Smooth muscle cell (in vitro differentiated cells): ENCODE measurements around the gene WFDC12. TPM values are rescaled to one million over a fixed set of nuclear protein-coding genes. Genes with fewer than 3 reads are reported as not detected.

Experiments
- DNase-seq: peaks from one replicate; lab custom pipeline; 2025; ENCODE audit not compliant: unreplicated experiment; lab: John Stamatoyannopoulos, UW
- H2AFZ ChIP-seq: fragments of 200-600 bp; sonication (generic); 2 replicates; pipeline ENCODE4 v1.6.0; 2016; ENCODE audit warnings: antibody characterized with exemption, low read depth, mild to moderate bottlenecking
- H3F3A ChIP-seq: fragments of 200-600 bp; sonication (generic); 2 replicates; pipeline ENCODE4 v1.6.0; 2017; ENCODE audit warnings: antibody characterized with exemption, low read depth
- H3K27ac ChIP-seq: fragments of 200-600 bp; sonication (generic); 2 replicates; pipeline ENCODE4 v1.5.1; 2016; ENCODE audit warnings: low read depth, mild to moderate bottlenecking
- H3K27me3 ChIP-seq: fragments of 200-600 bp; sonication (generic); 2 replicates; pipeline ENCODE4 v1.6.1; 2016; ENCODE audit warnings: low read depth, mild to moderate bottlenecking
- H3K36me3 ChIP-seq: fragments of 200-600 bp; sonication (generic); 2 replicates; pipeline ENCODE4 v1.5.1; 2016; ENCODE audit warnings: low read depth
- H3K4me1 ChIP-seq: fragments of 200-600 bp; sonication (generic); 2 replicates; pipeline ENCODE4 v1.5.1; 2016; ENCODE audit warnings: low read depth
- H3K4me2 ChIP-seq: fragments of 200-600 bp; sonication (generic); 2 replicates; pipeline ENCODE4 v1.6.0; 2016; ENCODE audit warnings: mild to moderate bottlenecking
- H3K4me3 ChIP-seq: fragments of 200-600 bp; sonication (generic); 2 replicates; pipeline ENCODE4 v1.5.1; 2016; ENCODE audit warnings: mild to moderate bottlenecking
- H3K79me2 ChIP-seq: fragments of 200-600 bp; sonication (generic); 2 replicates; pipeline ENCODE4 v1.6.0; 2016; ENCODE audit warnings: low read depth, mild to moderate bottlenecking
- H3K9ac ChIP-seq: fragments of 200-600 bp; sonication (generic); 2 replicates; pipeline ENCODE4 v1.6.0; 2016; ENCODE audit warnings: low read depth
- H3K9me3 ChIP-seq: fragments of 200-600 bp; sonication (generic); replicated peaks from 2 replicates; pipeline ENCODE4 v1.5.1; 2016; ENCODE audit warnings: low read depth
- H4K20me1 ChIP-seq: fragments of 200-600 bp; sonication (generic); 2 replicates; pipeline ENCODE4 v1.6.0; 2016; ENCODE audit warnings: low read depth
- WGBS: methylation state at CpG from one replicate; pipeline ENCODE4 v1.1.7; 2016; ENCODE audit warnings: low lambda C conversion rate; 5-methylcytosine and 5-hydroxymethylcytosine counted together
- polyA plus RNA-seq: library from polyadenylated mRNA; unstranded; fragments of >200 nt; fragmentation: Nextera tagmentation; extraction: Ambion mirVana; gene quantifications from 2 replicates; pipeline ENCODE4 v1.2.1, GENCODE V29; 2016
- total RNA-seq: library from RNA; depleted of rRNA; stranded (reverse); fragments of >200 nt; gene quantifications from 2 replicates; pipeline ENCODE4 v1.2.3, GENCODE V29; 2014
- TF ChIP-seq, protein P1 (sequence below): fragments of 200-600 bp; sonication (generic); IDR thresholded peaks from 2 replicates; pipeline ENCODE4 v1.5.1; 2017; ENCODE audit warnings: borderline replicate concordance, mild to moderate bottlenecking, antibody characterized with exemption; ENCODE audit not compliant: insufficient read depth, poor library complexity, severe bottlenecking

WFDC12 gene
- total and polyA plus RNA-seq, 2 experiments from 2014 or later: not detected

DNA sequence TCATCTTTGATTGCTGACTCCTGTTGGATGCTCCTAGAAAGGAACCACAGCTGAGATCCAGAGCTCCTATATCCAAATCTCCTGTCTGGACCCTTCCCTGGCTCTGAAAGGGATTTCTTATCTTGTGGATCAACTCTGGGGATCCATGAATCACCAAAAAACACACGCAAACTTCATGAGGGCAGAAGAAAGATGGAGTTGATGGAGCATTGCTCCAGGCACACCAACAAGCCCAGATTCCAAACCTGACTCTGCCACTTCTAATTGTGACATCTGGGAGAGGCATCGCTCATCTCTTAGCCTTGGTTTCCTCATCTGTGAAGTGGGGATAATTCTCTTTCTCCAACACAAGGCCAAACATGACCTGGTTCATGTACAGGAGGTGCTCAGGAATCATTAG is 30.1 kb downstream of the WFDC12 start:
- no peak overlapping the region for H3K27ac ChIP-seq
- TF ChIP-seq, protein P1, sequence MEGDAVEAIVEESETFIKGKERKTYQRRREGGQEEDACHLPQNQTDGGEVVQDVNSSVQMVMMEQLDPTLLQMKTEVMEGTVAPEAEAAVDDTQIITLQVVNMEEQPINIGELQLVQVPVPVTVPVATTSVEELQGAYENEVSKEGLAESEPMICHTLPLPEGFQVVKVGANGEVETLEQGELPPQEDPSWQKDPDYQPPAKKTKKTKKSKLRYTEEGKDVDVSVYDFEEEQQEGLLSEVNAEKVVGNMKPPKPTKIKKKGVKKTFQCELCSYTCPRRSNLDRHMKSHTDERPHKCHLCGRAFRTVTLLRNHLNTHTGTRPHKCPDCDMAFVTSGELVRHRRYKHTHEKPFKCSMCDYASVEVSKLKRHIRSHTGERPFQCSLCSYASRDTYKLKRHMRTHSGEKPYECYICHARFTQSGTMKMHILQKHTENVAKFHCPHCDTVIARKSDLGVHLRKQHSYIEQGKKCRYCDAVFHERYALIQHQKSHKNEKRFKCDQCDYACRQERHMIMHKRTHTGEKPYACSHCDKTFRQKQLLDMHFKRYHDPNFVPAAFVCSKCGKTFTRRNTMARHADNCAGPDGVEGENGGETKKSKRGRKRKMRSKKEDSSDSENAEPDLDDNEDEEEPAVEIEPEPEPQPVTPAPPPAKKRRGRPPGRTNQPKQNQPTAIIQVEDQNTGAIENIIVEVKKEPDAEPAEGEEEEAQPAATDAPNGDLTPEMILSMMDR: no peak
- H3K36me3 ChIP-seq: no peaks in the 10 kb centered on the region
- no peak overlapping the region for H3K4me2 ChIP-seq
- no peaks in the 10 kb centered on the region for H4K20me1 ChIP-seq
- no peaks in the 10 kb centered on the region for H3K79me2 ChIP-seq
- H3F3A ChIP-seq: no peaks in the 10 kb centered on the region
- DNase-seq: no peak
- H3K4me3 ChIP-seq: no peak overlapping the region
- no peak overlapping the region for H2AFZ ChIP-seq
- 86% methylated on average over 2 of the region's 2 CpGs for WGBS
- H3K9ac ChIP-seq: no peak overlapping the region
- no peaks in the 10 kb centered on the region for H3K4me1 ChIP-seq
- H3K27me3 ChIP-seq: peaks cover 2% of the 10 kb centered on the region
- H3K9me3 ChIP-seq: no peaks in the 10 kb centered on the region

DNA sequence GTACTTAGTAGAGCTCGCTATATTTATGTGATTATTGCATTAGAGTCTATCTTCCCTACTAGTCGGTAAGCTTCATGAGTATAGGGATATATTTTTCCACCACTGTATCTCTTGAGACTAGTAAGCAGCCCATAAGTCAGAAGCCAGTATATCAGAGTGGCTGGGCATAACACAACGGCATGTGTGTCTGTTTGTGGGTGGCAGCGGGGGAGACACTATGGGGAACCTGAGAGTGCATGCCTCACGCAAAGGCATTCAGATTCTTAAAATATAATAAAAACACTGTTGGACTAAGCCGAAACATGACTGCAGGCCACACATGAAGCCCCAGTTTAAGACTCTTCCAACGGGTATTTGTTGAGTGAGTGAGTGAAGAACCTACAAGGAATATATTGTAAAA is 31.4 kb downstream of the WFDC12 start:
- 77% methylated on average over 7 of the region's 7 CpGs for WGBS
- TF ChIP-seq, protein P1: no peak
- no peak for DNase-seq
- H3F3A ChIP-seq: peaks cover 2% of the 10 kb centered on the region
- peaks cover 2% of the 10 kb centered on the region for H3K4me1 ChIP-seq
- H3K36me3 ChIP-seq: no peaks in the 10 kb centered on the region
- no peaks in the 10 kb centered on the region for H3K27me3 ChIP-seq
- H3K9ac ChIP-seq: no peak overlapping the region
- H3K79me2 ChIP-seq: no peaks in the 10 kb centered on the region
- no peak overlapping the region for H2AFZ ChIP-seq
- H3K4me2 ChIP-seq: no peak overlapping the region
- no peak overlapping the region for H3K4me3 ChIP-seq
- no peak overlapping the region for H3K27ac ChIP-seq
- H3K9me3 ChIP-seq: no peaks in the 10 kb centered on the region
- no peaks in the 10 kb centered on the region for H4K20me1 ChIP-seq

DNA sequence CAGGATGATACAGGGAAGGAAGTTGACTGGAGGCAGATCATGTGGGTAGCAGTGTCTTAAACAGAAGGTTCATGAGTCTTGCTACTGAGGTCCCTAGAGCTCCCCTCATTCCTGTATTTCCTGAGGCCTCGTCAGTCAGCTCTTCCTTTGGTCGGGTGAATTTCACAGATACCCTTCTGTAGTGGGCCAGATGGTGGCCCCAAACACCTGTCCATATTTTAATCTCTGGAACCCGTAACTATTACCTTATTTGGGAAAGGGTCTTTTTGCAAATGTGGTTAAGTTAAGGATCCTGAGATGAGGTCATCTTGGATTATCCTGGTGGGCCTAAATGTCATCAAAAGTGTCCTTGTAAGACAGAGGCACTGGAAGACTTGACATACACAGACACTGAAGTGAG is 32.9 kb downstream of the WFDC12 start:
- Histone ChIP-seq H3F3A (peaks cover 8% of the 10 kb centered on the region), H4K20me1 (no peaks in the 10 kb centered on the region), H3K4me3 (no peak overlapping the region), H3K9ac (no peak overlapping the region), H3K4me2 (no peak overlapping the region), H3K27me3 (no peaks in the 10 kb centered on the region), H3K79me2 (no peaks in the 10 kb centered on the region), H3K4me1 (peaks cover 8% of the 10 kb centered on the region), H3K27ac (no peak overlapping the region), H3K36me3 (no peaks in the 10 kb centered on the region), H2AFZ (no peak overlapping the region), H3K9me3 (no peaks in the 10 kb centered on the region)
- TF ChIP-seq, protein P1: no peak
- 92% methylated on average over 3 of the region's 3 CpGs for WGBS
- no peak for DNase-seq

DNA sequence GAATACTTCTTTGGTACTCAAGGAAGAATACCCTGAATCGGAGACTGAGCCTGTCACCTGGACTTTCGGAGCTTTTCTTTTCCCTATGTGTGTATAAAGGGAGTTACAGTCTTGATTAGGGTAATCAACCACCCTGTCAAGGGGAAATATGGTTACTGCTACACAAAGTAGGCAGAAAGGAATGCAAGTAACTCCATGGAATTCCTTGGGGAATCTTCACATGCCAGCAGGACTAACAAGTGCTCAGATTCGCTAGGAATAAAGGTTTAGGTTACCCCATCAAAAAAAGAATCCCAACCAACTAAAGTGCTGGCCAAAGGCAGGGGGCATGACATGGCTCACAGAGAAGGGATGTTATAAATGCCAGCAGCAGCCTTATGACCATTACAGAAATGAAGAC is 33.8 kb downstream of the WFDC12 start:
- TF ChIP-seq, protein P1: no peak
- DNase-seq: no peak
- H3K9me3 ChIP-seq: no peaks in the 10 kb centered on the region
- H3F3A ChIP-seq: peaks cover 8% of the 10 kb centered on the region
- H3K4me2 ChIP-seq: no peak overlapping the region
- H3K4me3 ChIP-seq: no peak overlapping the region
- H2AFZ ChIP-seq: no peak overlapping the region
- H3K36me3 ChIP-seq: no peaks in the 10 kb centered on the region
- peaks cover 8% of the 10 kb centered on the region for H3K4me1 ChIP-seq
- no peak overlapping the region for H3K9ac ChIP-seq
- no peaks in the 10 kb centered on the region for H3K27me3 ChIP-seq
- WGBS: 89% methylated on average over 3 of the region's 3 CpGs
- H3K79me2 ChIP-seq: no peaks in the 10 kb centered on the region
- H4K20me1 ChIP-seq: no peaks in the 10 kb centered on the region
- no peak overlapping the region for H3K27ac ChIP-seq
